ENCODE data around the gene DPF3.

The DPF3 gene

DNA sequence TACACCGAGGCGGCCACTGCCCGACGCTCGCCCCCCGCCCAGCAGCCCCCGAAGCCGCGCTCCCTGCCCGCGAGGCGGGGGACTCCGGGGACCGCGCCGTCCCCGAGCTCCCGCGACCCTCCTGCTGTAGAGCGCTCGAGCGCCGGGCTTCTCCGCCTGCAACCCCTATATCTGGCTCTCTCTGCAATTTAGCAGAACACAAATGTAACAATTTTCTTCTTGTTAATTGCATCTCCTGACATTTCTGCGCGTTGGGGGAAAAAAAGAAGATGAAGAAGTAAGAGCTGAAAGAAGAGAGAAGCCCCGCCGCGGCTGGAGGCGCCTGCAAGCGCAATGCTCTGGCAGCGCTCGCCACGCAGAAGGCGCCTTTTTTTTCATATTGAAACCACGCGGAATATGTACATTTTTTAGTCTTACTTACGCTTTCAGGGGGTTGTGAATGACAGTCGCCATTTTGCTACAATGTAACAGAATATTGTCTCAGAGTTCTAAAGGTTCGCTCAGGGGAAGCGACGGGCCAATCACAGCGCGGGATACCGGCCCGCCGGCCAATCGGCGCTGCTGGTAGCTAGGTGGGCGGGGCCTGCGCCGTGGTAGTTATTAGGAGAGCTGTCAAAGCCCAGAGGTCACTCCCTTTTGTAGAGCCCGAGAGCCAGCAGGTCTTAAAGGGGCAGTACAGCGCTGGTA is at the start of gene DPF3:
DPF3 (minus strand) TSS at position 466 of the 687 bp plus-strand sequence; CDS start at position 453, 13 bp downstream.
- peak; percentile 89 for DNase-seq

DNA sequence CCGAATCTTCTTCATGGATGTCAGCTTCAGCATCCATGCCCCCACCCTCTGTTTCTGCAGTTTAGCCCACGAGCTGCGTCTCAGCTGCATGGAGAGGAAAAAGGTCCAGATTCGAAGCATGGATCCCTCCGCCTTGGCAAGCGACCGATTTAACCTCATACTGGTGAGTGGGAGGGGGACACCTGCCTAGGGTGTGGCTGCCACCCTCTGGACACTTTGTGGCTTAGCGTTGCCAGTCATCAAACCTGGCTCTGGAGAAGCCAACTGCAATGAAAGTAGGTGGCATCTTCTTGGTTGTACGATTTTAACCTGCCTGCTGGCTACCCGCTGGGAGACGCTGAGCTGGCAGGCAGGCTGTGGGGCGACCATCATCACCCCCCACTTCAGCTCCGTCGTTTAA is 49.0 kb upstream of the DPF3 start:
- no peak for DNase-seq

- DNase-seq, result no peak
These were observed 47.5 kb upstream of the DPF3 start for GRCh38 chr14:72941286-72941985.

GRCh38 chr14:72939630-72940029 is 45.7 kb upstream of the DPF3 start:
- DNase-seq, result no peak

GRCh38 chr14:72932893-72933292 is 39.0 kb upstream of the DPF3 start:
- no peak for DNase-seq

GRCh38 chr14:72929316-72930080 is 35.6 kb upstream of the DPF3 start:
- no peak for DNase-seq

DNA sequence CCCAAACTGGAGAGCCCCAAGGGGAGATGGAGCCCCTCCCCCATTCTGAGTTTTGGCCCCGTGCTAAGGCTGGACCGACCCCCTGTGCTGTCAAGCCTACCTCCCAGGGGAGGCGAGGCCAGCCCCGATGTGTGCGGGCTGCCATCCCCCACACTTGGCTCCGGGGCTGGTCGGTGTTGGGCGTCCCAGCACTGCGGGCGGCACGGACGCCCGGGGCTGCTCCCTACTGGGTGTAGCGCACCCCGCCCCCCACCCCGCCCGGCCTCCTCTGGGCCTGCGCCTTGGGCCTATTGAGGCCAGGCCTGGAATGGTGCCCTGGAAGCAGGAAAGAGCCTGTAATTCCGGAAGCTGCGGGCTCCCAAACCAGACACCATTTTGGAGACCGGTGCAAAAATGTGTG is 35.0 kb upstream of the DPF3 start:
- no peak for DNase-seq

- peak; percentile 98 for DNase-seq
These were observed 32.6 kb upstream of the DPF3 start, which contains the start of gene DCAF4 for GRCh38 chr14:72926292-72927028. TSS of gene DCAF4 (plus strand) at chr14:72926464. CDS start at chr14:72937979, 11,515 bp downstream.

GRCh38 chr14:72925815-72926291 is 32.0 kb upstream of the DPF3 start:
- no peak for DNase-seq

GRCh38 chr14:72925171-72925759 is 31.4 kb upstream of the DPF3 start:
- no peak for DNase-seq

- DNase-seq, result no peak
These were observed 30.4 kb upstream of the DPF3 start for GRCh38 chr14:72924337-72924736.

DNA sequence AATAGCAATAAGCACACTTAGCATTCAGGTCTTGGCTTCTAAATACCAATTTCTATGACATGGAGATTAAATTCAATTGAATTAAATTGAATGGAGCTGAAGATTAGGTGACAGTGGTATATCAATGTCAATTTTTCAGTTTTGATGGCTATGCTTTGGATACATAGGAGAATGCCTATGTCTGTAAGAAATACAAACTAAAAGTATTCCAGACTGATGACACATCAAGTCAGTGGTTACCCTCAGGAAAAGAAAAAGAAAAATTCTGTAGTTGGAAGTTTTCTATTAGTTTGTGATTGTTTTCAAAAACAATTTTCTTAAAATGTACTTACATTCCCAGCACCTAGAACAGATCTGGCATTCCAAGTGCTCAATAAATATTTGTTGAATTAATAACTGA is 27.5 kb upstream of the DPF3 start:
- no peak for DNase-seq

GRCh38 chr14:72920008-72920407 is 26.1 kb upstream of the DPF3 start:
- no peak for DNase-seq

GRCh38 chr14:72917094-72917802 is 23.3 kb upstream of the DPF3 start:
- no peak for DNase-seq

GRCh38 chr14:72916174-72916573 is 22.3 kb upstream of the DPF3 start:
- DNase-seq, result no peak

DNA sequence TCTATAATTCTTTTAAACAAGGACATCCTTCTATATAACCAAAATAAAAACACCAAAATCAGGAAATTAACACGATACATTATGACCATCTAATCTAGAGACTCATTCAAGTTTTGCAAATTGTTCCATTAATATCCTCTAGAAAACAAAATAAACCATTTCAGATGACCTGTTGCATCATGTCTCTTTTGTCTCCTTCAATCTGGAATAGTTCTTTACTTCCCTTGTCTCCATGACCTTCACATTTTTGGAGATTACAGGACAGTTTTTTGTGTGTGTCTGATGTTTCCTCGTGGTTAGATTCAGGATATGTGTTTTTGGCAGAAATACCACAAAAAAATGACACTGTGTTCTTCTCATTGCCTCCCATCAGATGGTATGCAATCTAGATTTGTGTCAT is 19.9 kb upstream of the DPF3 start:
- DNase-seq, result no peak

DNA sequence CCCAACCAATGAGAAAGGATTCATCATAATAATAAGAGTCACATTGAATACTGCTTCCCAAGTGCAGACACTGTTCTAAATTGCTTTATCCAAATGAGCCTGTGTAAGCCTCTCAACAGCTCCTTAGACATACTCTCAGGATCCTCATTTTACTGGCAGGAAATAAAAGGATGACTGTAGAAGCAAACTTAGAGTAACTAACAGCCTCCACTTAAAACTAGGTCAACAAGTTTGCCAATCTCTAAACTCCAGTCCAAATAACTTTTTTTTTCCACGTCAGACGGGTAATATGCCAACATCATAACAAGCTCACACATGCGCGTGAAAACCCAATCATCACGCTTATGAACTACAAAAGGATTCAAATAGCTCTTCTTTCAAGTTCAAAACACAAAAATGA is 15.3 kb upstream of the DPF3 start:
- no peak for DNase-seq

DNA sequence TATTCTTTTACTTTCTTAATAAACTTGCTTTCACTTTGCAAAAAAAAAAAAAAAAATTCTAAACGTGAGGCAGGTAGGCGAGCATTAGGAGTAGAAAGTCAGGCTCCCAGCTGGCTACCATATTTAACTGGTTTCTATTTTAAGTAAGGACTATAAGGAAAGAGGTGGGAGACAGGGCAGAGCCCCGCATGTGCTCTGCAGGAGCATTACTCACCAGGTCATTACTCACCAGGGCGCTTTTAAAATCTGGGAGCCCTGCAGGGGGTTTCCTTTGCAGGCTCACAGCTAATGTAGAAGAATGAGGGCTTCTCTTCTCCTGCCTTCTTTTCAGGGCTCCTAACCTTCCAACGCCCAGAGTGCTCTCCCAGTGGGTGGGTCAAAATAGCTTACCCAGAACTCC is 14.0 kb upstream of the DPF3 start:
- DNase-seq, result no peak

GRCh38 chr14:72906879-72907278 is 13.0 kb upstream of the DPF3 start:
- DNase-seq, result no peak

GRCh38 chr14:72906316-72906715 is 12.4 kb upstream of the DPF3 start:
- DNase-seq, result no peak

- peak; percentile 27 for DNase-seq
These were observed 11.1 kb upstream of the DPF3 start for GRCh38 chr14:72904840-72905561.

Measured in COR-L47 (cell line).